Ammon's horn (tissue), 1 donor: Measurements from ENCODE around the gene DCC.
A peak's percentile ranks its signal among the peaks of the same experiment; 100 is the strongest.

ENCODE experiments used
- DNase-seq: peaks from one replicate; pipeline ENCODE4 v3.0.0-alpha.2; 2016; ENCODE audit warnings: low spot score

The DCC gene

DNA sequence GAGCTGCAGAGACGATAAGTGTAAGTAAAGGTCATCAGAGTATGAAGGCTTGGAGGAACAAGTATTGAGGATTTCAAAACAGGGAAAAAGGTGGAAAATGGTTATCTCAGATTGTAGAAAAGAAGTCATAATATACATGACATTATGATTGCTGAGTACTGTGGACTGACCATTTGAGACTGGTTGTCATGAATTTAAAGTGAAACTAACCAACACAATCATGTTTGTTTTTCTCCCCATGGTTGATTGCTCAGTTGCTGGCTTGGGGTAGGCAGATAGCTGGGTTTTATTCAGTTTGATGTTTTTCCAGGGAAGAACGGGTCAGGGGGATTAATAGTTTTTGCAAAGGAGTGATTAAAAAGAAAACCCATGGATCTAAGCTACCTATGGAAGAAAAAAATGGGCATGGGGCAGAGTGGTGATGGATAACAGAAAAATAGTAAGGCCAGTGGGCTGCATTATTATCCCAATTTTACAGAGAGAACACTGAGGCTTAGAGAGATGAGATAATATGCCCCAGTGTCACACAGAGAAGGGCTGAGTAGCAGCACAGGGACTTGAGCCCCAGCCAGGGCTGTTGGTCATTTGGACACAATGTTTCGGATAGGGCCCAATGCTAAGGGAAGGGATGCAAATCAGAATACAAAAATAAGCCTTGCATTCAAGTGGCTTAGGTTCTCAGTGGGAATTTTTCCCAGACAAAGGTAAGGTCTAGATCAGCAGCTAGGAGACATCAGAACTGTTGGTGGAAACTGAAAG, 885.7 kb downstream of the DCC start:
- no peak for DNase-seq

DNA sequence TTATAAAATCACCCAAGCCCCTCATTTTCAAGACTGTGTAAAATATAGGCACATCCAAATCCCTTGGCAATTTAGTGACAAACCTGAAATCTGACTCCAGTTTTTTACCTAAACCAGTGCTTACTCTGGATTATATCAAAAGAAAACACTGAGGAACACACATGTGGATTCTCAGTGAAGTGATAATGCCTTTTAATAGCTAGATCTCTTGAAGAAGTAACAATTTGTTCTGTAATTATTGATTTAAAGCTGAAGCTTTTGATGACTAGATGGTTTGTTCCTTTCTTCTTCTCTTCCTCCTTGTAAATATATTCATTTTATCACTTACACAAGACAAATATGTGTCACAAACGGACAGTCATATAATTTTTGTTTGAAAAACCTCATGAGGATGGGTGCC, 894.6 kb downstream of the DCC start:
- DNase-seq = no peak

DNA sequence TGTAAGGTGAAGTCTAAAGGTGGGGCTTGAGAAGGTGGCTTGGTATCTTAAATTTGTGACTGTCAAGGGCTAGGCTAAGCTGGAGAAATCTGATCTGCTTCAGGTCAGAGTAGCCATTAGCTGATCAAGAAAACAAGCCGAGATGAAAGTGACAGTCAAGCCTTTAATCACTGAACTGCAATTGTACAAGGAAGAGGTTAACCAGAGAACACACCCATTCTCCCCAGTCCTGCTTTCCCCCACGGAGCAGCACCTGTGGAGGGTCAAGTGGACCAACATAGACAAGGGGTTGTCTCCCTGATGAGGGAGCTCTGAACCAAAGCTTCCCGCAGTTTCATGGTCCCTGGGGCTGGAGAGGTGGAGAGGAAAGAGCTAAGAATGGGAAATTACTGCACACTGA, 901.2 kb downstream of the DCC start:
- no peak for DNase-seq

DNA sequence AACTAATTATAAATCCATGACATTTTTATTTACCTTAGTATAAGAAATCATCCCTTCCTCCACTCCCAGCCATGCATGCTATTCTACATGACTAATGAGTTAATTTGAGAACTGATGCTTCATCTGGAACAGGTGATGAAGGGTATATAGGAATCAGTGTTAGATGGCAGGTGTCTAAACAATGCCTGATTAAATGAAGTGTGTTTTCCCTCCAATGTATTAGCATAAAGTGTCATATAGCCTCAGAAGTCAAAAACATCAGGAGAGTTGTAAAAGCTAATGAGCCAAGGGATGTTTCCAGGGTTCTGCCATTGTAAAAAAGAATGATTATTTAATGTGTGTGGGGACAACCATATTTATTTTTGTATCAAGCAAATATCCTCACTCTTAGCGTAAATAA, 913.8 kb downstream of the DCC start:
- DNase-seq = no peak

DNA sequence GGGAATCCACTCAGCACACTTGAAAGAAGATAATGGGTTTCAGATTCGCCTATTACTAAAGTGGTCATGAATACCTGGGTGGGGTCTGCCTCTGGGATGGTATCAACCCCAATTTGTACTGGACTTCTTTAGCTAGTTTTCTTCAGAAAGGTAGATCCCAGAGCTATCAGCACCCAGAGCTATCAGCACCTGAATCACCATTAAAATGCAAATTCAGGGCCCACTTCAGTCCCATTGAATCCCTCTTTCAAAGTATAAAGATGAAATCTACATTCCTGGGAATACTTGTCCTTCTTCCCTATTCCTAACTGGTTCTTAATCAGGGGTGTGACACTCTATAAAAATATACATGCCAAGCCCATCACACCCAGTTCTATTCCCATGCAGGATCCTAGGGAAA, 914.3 kb downstream of the DCC start:
- DNase-seq = no peak

DNA sequence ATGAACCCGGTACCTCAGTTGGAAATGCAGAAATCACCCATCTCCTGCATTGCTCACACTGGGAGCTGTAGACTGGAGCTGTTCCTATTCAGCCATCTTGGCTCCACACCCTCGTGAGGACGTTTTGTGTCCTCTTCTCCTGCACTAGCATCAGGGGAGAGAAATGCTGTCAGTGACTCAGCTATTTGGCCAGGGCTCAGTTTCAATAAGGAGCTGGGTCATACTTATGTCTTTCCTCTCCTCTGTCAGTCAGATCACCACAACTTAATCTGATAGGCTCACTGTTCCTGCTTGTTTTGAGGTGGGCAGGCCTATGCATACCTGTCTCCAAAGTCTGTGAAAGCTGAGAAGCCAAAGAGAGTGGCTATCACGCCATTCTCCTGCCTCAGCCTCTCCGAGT, 921.2 kb downstream of the DCC start:
- no peak for DNase-seq

DNA sequence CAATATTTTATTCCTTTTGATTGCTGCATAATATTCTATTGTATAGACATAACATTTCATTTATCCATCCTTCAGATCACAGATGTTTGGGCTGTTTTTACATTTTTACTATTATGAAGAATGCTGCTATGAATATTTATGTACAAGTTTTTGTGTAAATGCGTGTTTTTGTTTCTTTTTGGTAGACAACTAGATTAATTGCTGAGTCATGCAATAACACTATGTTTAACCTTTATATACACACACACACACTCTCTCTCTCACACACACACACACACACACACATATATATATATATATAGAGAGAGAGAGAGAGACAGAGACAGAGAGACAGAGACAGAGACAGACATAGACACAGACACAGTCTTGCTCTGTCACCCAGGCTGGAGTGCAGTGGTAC, 926.9 kb downstream of the DCC start:
- DNase-seq = no peak

DNA sequence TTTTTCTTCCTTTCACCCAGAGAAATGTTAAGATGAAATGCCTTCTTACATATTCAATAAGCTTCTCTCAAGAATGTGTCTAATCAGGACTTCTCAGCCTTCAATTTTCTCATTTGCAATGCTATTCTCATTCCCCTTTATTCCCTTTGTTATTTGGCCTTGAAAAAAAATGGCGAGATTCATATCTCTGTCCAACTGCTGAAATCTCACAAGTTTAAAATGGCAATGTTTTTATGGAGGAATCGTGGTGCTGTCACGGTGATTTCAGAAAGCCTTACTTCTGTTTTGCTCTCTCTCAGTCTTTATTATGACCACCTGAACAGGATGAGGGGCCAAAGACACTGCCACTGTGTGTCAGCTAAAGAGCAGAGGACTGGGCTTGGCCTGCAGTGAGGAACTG, 928.5 kb downstream of the DCC start:
- DNase-seq = no peak

DNA sequence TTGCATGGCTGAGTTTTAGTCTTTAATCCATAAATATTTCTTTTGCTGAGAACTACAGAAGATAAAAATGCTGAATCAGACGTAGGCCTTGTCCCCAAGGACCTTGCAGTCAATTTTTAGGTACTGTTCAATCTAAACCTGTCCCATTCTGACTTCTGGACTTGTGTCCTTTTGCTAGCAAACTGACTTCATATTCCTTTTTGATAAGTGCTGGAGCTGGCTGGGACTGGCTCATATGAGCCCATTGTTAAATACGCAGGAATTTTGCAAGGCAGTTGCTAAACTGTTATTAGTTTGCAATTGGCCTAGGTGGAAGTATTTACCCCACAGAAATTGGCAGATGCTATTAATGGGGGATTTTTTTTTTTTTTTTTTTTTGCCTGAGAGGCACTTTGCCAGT, 941.4 kb downstream of the DCC start:
- no peak for DNase-seq

DNA sequence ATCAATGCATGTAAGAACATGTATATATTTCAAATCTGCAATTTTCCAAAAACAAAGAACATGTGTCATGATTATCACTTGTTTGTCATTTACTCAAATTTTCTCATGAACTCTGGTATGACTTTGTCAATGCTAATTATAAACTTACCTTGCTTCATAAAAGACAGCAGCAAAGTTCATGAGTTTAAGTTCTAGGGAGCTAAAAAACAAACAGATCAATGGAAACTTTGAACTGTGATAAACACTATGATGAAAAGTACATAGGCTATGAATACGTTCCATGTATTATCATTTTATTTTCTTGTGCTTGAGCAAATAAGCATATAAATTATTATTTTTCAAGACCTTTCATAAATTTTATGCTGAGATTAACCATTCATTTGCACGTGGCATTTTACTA, 943.7 kb downstream of the DCC start:
- no peak for DNase-seq

DNA sequence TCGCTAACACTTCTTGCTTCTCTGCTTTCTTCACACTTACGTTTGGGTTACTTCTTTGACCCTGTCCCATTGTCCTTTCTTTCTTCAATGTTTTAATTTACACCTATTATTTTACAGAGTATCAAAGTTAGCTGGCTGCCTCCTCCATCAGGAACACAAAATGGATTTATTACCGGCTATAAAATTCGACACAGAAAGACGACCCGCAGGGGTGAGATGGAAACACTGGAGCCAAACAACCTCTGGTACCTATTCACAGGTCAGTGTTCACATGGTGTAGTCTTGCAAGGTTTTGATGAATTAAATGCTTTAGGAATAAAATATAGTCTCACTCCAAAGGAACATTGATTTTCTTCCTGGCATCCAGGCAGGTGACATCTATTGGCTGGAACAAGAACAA, 965.5 kb downstream of the DCC start:
- no peak for DNase-seq

DNA sequence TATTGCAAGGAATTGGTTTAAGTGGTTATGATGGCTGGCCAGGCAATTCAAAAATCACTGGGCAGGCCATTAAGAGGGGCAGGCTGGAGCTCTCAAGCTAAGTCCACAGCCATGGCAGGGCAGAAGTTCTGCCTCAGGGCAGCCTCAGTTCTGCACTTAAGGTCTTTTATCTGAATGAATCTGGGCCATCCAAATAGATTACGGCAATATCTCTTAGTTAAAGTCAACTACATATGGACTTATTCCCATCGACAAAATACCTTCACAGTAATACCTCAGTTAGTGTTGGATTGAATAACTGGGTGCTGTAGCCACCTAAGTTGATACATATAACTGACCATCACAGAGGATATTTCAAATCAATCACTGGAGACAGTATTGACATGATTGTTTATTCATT, 979.6 kb downstream of the DCC start:
- no peak for DNase-seq

DNA sequence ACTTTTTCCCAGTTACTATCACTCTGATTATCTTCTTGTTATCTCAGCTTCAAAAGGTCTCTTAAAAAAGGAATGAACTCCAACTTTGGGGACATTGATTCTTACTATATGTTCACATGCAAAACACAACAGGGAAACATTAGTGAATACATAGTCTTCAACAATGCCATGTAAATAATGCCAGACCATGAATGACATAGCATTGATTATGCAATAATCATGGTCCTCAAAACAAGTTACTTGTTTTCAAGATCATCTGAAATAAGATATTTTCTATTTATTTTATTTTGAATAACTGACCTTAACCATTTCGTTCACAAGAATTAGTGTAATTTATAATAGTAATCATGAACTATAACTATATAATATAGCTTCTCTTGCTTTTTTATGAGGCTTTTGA, 982.2 kb downstream of the DCC start:
- no peak for DNase-seq

DNA sequence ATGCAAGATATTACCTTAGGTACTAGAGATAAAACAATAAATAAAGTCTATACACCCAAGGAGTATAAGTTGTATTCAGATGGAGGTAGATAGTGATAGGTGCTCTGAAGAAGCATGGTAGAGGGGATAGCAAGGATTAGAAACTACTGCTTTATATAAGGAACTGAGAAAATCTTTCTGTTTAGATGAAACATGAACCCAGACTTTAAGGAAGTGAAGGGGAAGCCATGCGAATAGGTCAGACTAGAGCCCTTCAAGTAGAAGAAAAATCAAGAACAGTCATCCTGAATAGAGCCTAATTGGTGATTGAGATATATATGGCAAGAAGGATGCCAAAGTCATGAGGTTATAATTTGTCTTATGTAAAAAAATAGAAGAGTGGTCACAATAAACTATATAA, 984.4 kb downstream of the DCC start:
- DNase-seq = no peak

DNA sequence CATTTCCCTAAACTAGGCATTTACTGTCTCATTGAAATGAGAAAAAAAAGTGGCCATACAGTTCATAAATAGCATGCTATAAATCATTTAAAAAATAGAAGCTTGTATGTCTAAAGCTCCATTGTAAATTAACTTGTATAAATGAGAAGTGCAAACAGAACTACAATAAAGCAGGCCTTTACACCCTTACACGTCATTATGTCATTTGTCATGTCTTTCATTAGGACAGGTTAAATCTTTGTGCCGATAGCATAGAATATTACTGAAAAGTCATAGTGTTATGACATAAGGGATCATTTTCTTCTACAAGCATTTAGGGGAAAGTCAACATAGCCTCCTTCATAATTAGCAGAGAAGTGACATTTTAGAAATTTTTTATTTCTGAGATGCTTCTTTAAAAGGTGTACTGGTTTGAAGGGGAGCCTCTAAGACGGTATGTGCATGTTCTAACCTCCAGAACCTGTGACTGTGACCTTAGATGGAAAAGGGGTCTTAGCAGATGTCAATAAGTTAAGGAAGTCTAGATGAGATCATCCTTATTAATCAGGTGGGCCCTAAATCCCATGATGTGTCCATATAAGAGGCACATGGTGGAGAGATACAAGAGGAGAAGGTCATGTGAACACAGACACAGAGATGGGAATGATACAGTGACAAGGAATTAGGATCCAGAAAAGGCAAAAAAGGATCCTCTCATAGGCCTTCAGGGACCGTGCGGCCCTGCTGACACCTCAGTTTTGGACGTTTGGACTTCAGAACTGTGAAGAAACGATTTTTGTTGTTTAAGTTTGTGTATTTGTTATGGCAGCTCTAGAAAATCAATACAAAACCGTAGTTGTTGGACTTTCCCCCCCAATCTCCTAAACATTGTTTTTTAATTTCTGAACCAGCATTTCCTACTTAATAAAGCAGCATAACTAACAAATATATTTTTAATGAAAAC, 1020.8 kb downstream of the DCC start:
- DNase-seq = no peak

DNA sequence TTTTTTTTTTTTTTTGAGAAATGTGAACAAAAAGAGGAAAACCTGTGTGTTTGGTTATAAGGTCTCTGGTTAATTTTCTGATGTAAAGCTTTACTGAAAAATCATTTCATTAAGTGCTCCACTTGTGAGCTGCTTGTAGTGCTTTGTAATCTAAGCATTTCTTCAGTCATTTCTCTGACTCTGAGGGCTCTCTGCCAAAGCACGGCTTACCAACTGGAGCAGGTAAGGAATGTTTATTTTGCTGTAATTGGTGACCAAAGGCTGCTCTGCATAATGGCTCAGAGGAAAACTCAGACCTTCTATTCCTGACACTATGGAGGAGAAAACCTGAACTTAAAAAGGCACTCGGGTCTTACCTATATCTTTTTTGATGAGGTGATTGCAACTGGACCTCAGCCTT, 1035.6 kb downstream of the DCC start:
- no peak for DNase-seq

DNA sequence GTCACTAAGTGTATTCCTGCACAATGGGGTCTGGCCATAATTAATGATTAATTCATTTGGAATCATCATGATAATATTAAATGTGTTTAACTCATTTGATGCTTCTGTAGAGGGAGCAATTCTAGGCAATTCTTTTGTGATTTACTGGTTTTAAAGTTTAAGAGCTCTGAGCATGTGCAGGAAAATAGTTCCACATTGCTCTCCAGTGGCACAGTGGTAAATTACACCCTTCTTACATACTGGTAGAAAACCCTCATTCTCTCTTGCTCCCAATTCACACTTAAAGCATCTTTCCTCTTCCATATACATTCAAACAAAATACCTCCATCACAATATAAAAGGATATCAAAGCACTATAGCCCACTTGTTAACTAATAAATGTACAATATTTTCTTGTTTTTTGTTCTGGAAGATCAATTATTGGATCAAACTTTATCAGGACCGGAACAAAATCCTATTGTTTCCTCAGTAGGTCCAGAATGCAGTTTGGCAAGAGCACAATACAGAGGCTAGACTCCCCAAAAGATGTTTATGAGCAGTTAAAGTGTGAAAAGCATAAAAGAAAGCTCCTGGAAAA, 1040.2 kb downstream of the DCC start:
- DNase-seq = peak; percentile 77

DNA sequence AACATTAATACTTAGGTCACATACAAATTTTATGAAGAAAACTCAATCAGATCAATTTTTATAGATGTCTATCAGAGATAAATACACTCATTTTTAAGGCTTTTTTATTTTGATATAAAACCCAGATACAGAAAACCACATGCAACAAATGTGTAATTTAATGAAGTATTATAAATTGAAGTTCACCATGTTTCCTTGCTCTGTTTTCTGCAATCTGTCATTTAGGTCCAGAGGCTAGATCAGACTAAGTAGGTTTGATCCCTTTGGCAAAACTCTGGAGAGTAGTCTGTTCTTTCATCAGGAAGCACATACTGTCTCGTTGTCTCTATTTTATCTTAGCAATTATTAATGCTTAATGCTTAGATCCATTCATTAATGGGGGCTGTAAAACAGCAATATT, 1042.9 kb downstream of the DCC start:
- DNase-seq = no peak

DNA sequence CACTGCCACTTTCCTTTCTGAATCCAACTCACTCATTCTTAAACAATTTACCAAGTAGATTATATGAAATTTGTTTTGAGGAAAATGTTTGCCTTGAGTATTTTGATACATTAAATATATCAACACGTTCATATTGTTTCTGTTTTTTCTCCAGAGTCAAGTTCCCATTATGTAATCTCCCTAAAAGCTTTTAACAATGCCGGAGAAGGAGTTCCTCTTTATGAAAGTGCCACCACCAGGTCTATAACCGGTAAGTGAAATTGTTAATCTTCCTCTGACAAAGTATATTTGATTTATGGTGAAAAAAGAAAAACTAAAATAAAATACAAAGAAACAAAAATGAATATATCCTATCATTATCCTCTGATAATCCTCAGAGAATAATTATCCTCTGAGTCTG, 1045.9 kb downstream of the DCC start:
- no peak for DNase-seq

DNA sequence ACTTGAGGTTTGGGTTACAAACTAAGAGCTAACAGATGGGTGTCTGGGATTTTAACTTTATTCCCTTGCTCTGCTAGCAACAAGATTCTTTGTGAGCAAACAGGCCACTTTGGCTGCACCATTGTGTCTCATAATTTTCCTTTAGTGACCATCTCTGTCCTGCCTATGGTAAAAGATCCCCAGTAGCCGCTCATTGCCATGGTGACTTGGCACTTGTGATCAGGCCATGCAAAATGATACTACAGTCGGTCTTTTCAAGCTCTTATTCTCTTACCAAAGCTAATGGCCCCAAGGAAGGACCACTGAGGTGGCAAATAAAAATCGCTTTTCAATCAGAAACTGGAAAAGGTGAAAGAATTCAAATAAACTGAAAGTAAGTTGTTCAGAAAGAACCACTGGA, 1047.6 kb downstream of the DCC start:
- DNase-seq = no peak

DNA sequence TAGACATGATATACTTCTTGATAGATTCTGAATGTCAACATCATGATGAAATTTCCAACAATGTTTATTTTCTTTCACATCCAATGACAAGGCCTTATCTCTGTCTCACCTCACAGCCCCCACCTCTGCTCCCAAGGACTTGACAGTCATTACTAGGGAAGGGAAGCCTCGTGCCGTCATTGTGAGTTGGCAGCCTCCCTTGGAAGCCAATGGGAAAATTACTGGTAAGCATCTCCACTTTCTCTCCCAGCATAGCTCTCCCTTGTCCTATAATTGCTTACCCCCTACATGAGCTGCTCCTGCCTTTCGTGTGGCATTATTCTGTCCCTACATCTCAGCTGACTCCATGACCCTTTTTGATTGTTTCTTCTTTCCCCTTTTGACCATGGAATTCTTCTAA, 1062.7 kb downstream of the DCC start:
- no peak for DNase-seq

DNA sequence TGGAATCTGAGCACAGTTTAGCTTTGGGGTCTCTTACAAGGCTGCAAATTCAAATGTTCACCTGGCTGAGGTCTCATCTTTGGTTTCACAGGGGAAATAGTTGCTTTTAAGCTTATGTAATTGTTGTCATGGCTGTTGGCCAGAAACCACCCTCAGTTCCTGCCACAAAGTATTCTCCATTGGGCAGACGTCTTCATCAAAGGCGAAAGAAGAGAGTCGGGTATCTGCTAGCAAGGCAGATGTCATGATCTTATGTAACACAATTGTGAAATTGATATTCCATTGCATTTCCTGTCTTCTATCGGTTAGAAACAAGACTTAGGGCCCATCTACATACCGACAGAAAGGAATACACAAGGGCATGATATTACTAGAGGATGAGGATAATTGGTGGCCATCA, 1068.3 kb downstream of the DCC start:
- DNase-seq = no peak

DNA sequence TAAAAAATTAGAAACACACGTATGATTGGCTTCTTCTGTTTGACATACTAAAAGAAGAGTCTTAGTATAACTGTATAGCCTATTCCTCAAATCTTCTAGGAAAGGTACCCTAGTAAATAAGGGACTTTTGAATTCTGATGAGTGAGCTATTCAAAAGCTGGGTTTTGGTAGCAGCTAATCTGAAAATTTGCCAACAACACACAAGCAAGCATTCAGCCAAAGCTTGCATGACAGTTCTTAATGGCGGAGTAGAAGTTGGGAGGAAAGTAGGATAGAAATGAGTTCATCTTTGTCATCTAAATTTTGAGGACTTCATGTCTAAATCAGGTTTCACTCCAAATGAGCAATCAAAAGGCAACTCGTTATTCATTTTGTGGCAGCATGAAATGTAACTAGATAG, 1071.5 kb downstream of the DCC start:
- peak; percentile 36 for DNase-seq
